HCT116 (cell line): ENCODE measurements around the gene BRICD5. TPM values are rescaled to one million over a fixed set of nuclear protein-coding genes. Genes with fewer than 3 reads are reported as not detected.

Experiments
- ATAC-seq: fragments of 200-7000 bp; cut with Tn5 transposase; 2 replicates; pipeline ENCODE4 v1.9.1; 2020; ENCODE audit warnings: mild to moderate bottlenecking, moderate library complexity
- BruUV-seq: library from RNA; stranded (reverse); fragments of 400-500 nt; replicated peaks from 2 replicates; lab custom pipeline; 2021; lab: Mats Ljungman, UMichigan
- CTCF ChIA-PET: fragments of 300-600 bp; sonication (Branson Sonifier 250); formaldehyde crosslinking; loops from one replicate; lab custom pipeline; 2021; ENCODE audit warnings: antibody characterized with exemption; lab: Charles Lee
- POLR2A ChIA-PET: fragments of 300-600, 350-600 bp; sonication (Branson Sonifier 250); formaldehyde crosslinking; loops from one replicate; lab custom pipeline; 2021; ENCODE audit warnings: antibody characterized with exemption; lab: Charles Lee
- RAD21 ChIA-PET, 2 experiments: fragments of 300-600 bp; sonication (Branson Sonifier 250); formaldehyde crosslinking; loops; one replicate each; lab custom pipeline; 2023; ENCODE audit warnings: low total read pairs in 2 of 2; ENCODE audit not compliant: uncharacterized antibody in 2 of 2, unreplicated experiment in 2 of 2, low non-redundant PET in 1 of 2; lab: Charles Lee
- DNase-seq: peaks from one replicate; pipeline ENCODE4 v3.0.0-alpha.2; 2010; ENCODE audit warnings: low read depth, low spot score
- H2AFZ ChIP-seq: fragments of 200-600 bp; shearing (Covaris generic), sonication (generic); 2 replicates; pipeline ENCODE4 v1.6.1; 2017; ENCODE audit warnings: low read depth, mixed run types, mixed read lengths, antibody characterized with exemption, low read length; ENCODE audit not compliant: poor library complexity, severe bottlenecking
- H3K27ac ChIP-seq: 2 replicates; pipeline ENCODE4 v1.5.1; 2012; ENCODE audit warnings: low read depth, low read length
- H3K27me3 ChIP-seq: fragments of 200-600 bp; sonication (generic); 2 replicates; pipeline ENCODE4 v1.6.1; 2016; ENCODE audit warnings: mixed run types, low read length, mixed read lengths; ENCODE audit not compliant: insufficient read depth
- H3K36me3 ChIP-seq, 2 experiments: fragments of 200-500 bp in 1 of 2; fragments of 200-600 bp in 1 of 2; sonication (Bioruptor generic) in 1 of 2; sonication (generic) in 1 of 2; 2 replicates each; pipeline versions ENCODE4 v1.5.1 to v1.6.1; 2014 to 2016; ENCODE audit warnings: low read length in 2 of 2, inconsistent platforms in 1 of 2, mixed read lengths in 1 of 2, mixed run types in 1 of 2; ENCODE audit not compliant: insufficient read depth in 2 of 2, control insufficient read depth in 1 of 2
- H3K4me1 ChIP-seq, 2 experiments: fragments of 200-600 bp in 1 of 2; sonication (generic) in 1 of 2; 2 replicates each; pipeline versions ENCODE4 v1.5.1 to v1.6.1; 2012 to 2017; ENCODE audit warnings: low read length in 2 of 2, inconsistent platforms in 1 of 2, mild to moderate bottlenecking in 1 of 2, mixed read lengths in 1 of 2, mixed run types in 1 of 2, moderate library complexity in 1 of 2; ENCODE audit not compliant: insufficient read depth in 2 of 2, control insufficient read depth in 1 of 2
- H3K4me2 ChIP-seq: fragments of 200-600 bp; sonication (generic); 2 replicates; pipeline ENCODE4 v1.6.1; 2017; ENCODE audit warnings: mixed run types, low read length, mixed read lengths
- H3K4me3 ChIP-seq, 2 experiments: fragments of 200-600 bp in 1 of 2; sonication (generic) in 1 of 2; replicated peaks in 1 of 2; 2 replicates each; pipeline ENCODE4 v1.5.1; 2011 to 2016; ENCODE audit warnings: low read length in 2 of 2, control low read depth in 1 of 2, low read depth in 1 of 2, mild to moderate bottlenecking in 1 of 2, mixed read lengths in 1 of 2, mixed run types in 1 of 2
- H3K79me2 ChIP-seq: fragments of 200-600 bp; sonication (generic); 2 replicates; pipeline ENCODE4 v1.6.1; 2017; ENCODE audit warnings: mild to moderate bottlenecking, mixed run types, low read length, moderate library complexity, mixed read lengths; ENCODE audit not compliant: insufficient read depth
- H3K9ac ChIP-seq: fragments of 200-600 bp; sonication (generic); 2 replicates; pipeline ENCODE4 v1.6.1; 2016; ENCODE audit warnings: low read length, mixed read lengths
- H3K9me2 ChIP-seq: fragments of 200-600 bp; sonication (generic), shearing (Covaris generic); 2 replicates; pipeline ENCODE4 v1.6.1; 2017; ENCODE audit warnings: mixed run types, mild to moderate bottlenecking, moderate library complexity; ENCODE audit not compliant: insufficient read depth
- H3K9me3 ChIP-seq, 2 experiments: fragments of 200-500 bp in 1 of 2; fragments of 200-600 bp in 1 of 2; sonication (Bioruptor generic) in 1 of 2; sonication (generic) in 1 of 2; 2 replicates each; pipeline ENCODE4 v1.6.1; 2014 to 2017; ENCODE audit warnings: low read length in 2 of 2, mixed read lengths in 2 of 2, inconsistent platforms in 1 of 2, low read depth in 1 of 2, mild to moderate bottlenecking in 1 of 2, mixed run types in 1 of 2, moderate library complexity in 1 of 2; ENCODE audit not compliant: control insufficient read depth in 1 of 2, insufficient read depth in 1 of 2
- H4K20me1 ChIP-seq: fragments of 200-600 bp; sonication (generic), shearing (Covaris generic); 2 replicates; pipeline ENCODE4 v1.6.1; 2017; ENCODE audit warnings: mixed run types, mild to moderate bottlenecking, moderate library complexity; ENCODE audit not compliant: insufficient read depth
- CBX3 ChIP-seq: IDR thresholded peaks from 2 replicates; pipeline ENCODE4 v1.6.1; 2012; ENCODE audit warnings: low read depth
- EGR1 ChIP-seq: IDR thresholded peaks from 2 replicates; pipeline ENCODE4 v1.6.1; 2012; ENCODE audit warnings: low read depth
- EZH2 ChIP-seq: fragments of 200-600 bp; sonication (generic); IDR thresholded peaks from 2 replicates; pipeline ENCODE4 v1.6.1; 2017; ENCODE audit warnings: antibody characterized with exemption, mixed run types
- JUND ChIP-seq: IDR thresholded peaks from 2 replicates; pipeline ENCODE4 v1.6.1; 2012
- MAX ChIP-seq: IDR thresholded peaks from 2 replicates; pipeline ENCODE4 v1.6.1; 2012
- SIN3A ChIP-seq: IDR thresholded peaks from 2 replicates; pipeline ENCODE4 v1.6.1; 2012; ENCODE audit warnings: low read depth
- SP1 ChIP-seq: IDR thresholded peaks from 2 replicates; pipeline ENCODE4 v1.6.1; 2012; ENCODE audit warnings: low read depth
- SRF ChIP-seq: IDR thresholded peaks from 2 replicates; pipeline ENCODE4 v1.6.1; 2012; ENCODE audit warnings: low read depth
- TCF7L2 ChIP-seq: IDR thresholded peaks from 2 replicates; pipeline ENCODE4 v1.7.0; 2011; ENCODE audit warnings: borderline replicate concordance, inconsistent platforms; ENCODE audit not compliant: insufficient read depth, insufficient read length; ENCODE audit errors: extremely low read depth
- YY1 ChIP-seq: IDR thresholded peaks from 2 replicates; pipeline ENCODE4 v1.6.1; 2011; ENCODE audit warnings: low read length, low read depth, moderate library complexity, mild to moderate bottlenecking; ENCODE audit not compliant: insufficient replicate concordance; ENCODE audit errors: extremely low read depth
- ZFX ChIP-seq: fragments of 450-650 bp; IDR thresholded peaks from 2 replicates; pipeline ENCODE4 v1.6.1; 2017
- ZNF274 ChIP-seq: fragments of 200-500 bp; sonication (Bioruptor generic); IDR thresholded peaks from 2 replicates; pipeline ENCODE4 v1.6.1; 2014; ENCODE audit warnings: mild to moderate bottlenecking, low read depth, low read length, inconsistent platforms
- intact Hi-C: fragments of 100-400 bp; cut with micrococcal nuclease; formaldehyde crosslinking; loops from 2 replicates; pipeline ENCODE4 v1.10.0; 2022
- total RNA-seq: library from RNA; stranded (reverse); gene quantifications from one replicate; pipeline ENCODE4 v1.2.1, GENCODE V29; 2021; ENCODE audit not compliant: unreplicated experiment
- TF ChIP-seq, protein P1 (sequence below): IDR thresholded peaks from 2 replicates; pipeline ENCODE4 v1.6.1; 2012; ENCODE audit warnings: low read depth

The BRICD5 gene
- total RNA-seq, 1 experiment from 2014 or later = 9.8 TPM

- H3K27ac ChIP-seq = no peak within 1 kb of the TSS; the same call in 1 of the 2 replicates
- no peaks in the 10 kb centered on the region for H3K79me2 ChIP-seq
- no peaks in the 10 kb centered on the region for H3K27me3 ChIP-seq
- H3K9ac ChIP-seq = no peak within 1 kb of the TSS
- H3K9me3 ChIP-seq = no peaks in the 10 kb centered on the region
- H2AFZ ChIP-seq = no peak within 1 kb of the TSS
- DNase-seq (no peak), ATAC-seq (peak; percentile 51)
- H3K4me1 ChIP-seq = peaks cover 0 to 14% of the 10 kb centered on the region in 2 experiments; a peak in 3 of 4 replicates
- CTCF ChIA-PET = no interaction called here
- H3K9me2 ChIP-seq = no peaks in the 10 kb centered on the region
- RAD21 ChIA-PET = no interaction called here
- intact Hi-C loops = no loop called here
- H3K36me3 ChIP-seq = peaks cover 1 to 3% of the 10 kb centered on the region in 2 experiments; a peak in 1 of 4 replicates
- no peak within 1 kb of the TSS; the same call in 1 of the 2 replicates for H3K4me2 ChIP-seq
- H3K4me3 ChIP-seq = no peak within 1 kb of the TSS
- H4K20me1 ChIP-seq = no peaks in the 10 kb centered on the region
- TF ChIP-seq SP1 = no peak
- no peak for TF ChIP-seq YY1
- TF ChIP-seq JUND = no peak
- no peak for TF ChIP-seq EGR1
- TF ChIP-seq MAX = no peak
- TF ChIP-seq ZFX = no peak
- TF ChIP-seq CBX3 = no peak
- TF ChIP-seq, protein P1, sequence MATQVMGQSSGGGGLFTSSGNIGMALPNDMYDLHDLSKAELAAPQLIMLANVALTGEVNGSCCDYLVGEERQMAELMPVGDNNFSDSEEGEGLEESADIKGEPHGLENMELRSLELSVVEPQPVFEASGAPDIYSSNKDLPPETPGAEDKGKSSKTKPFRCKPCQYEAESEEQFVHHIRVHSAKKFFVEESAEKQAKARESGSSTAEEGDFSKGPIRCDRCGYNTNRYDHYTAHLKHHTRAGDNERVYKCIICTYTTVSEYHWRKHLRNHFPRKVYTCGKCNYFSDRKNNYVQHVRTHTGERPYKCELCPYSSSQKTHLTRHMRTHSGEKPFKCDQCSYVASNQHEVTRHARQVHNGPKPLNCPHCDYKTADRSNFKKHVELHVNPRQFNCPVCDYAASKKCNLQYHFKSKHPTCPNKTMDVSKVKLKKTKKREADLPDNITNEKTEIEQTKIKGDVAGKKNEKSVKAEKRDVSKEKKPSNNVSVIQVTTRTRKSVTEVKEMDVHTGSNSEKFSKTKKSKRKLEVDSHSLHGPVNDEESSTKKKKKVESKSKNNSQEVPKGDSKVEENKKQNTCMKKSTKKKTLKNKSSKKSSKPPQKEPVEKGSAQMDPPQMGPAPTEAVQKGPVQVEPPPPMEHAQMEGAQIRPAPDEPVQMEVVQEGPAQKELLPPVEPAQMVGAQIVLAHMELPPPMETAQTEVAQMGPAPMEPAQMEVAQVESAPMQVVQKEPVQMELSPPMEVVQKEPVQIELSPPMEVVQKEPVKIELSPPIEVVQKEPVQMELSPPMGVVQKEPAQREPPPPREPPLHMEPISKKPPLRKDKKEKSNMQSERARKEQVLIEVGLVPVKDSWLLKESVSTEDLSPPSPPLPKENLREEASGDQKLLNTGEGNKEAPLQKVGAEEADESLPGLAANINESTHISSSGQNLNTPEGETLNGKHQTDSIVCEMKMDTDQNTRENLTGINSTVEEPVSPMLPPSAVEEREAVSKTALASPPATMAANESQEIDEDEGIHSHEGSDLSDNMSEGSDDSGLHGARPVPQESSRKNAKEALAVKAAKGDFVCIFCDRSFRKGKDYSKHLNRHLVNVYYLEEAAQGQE = no peak
- TF ChIP-seq SRF = no peak
- TF ChIP-seq EZH2 = no peak
- TF ChIP-seq SIN3A = no peak
- TF ChIP-seq TCF7L2 = no peak
- no peak for TF ChIP-seq ZNF274
- BruUV-seq = no TSS peak
- POLR2A ChIA-PET = no interaction called here
Measured at GRCh38 chr16:2236337-2237101, 25.9 kb upstream of the BRICD5 start, which contains the start of gene DNASE1L2. DNASE1L2 (plus strand) TSS chr16:2236444; CDS start chr16:2236817, 373 bp downstream.
